ENCODE measurements around the gene PKNOX2. TPM values are rescaled to one million over a fixed set of nuclear protein-coding genes. Genes with fewer than 3 reads are reported as not detected.

PKNOX2 gene
- total and polyA plus RNA-seq, 4 experiments from 2014 or later: not detected

DNA sequence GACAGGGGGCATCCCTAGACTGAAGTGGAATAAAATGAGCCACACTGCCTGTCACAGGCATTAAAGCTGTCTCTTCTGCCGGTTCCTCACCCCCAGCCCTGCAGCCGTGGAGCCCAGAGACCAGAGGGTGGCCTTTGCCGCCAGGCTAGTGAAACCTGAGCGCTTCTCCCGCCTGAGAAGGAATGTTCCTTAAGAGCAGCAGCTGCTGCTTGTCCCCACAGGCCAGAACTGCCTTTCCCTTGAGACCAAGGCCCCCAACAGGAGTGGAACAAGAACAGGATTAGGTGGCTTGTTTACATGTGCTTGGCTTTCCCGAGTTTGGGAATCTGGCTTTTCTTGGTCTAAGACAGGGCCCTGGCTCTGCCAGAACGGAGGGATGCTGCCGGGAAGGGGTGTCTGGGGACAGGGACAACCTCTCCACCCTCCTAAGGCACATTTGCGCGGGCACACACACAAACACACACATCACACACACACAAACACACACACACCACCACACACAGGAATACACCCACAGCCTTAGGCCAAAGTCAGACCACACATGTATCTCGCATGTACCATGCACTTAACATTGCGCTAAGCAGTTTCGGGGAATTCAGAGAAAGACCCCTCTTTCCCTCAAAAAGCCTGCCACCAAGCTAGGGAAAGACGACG lies 239.7 kb downstream of the PKNOX2 start:
- Mint-ChIP-seq H3K9me3 (peaks cover 0 to 3% (median 0%) of the 10 kb centered on the region in 8 donors), H3K36me3 (no peaks in the 10 kb centered on the region), H3K4me3 (peak overlapping the region in 2 of 8 donors; percentile 13 to 52), H3K4me1 (peaks cover 5 to 10% (median 8%) of the 10 kb centered on the region in 4 donors), H3K27ac (no peak overlapping the region), H3K27me3 (peaks cover 33 to 55% of the 10 kb centered on the region in 2 donors)
- DNase-seq: no peak
- Histone ChIP-seq H3K27me3 (ENCODE audit: insufficient read depth, low read length) (peaks cover 14% of the 10 kb centered on the region), H3K9me3 (ENCODE audit: control insufficient read depth in 1 of 2, low read length in 2 of 2) (no peaks in the 10 kb centered on the region), H3K4me1 (ENCODE audit: insufficient read depth, low read length) (peaks cover 6% of the 10 kb centered on the region), H3K4me3 (ENCODE audit: low read length in 2 of 2) (no peak overlapping the region), H3K36me3 (ENCODE audit: insufficient read depth, low read length) (no peaks in the 10 kb centered on the region), H3K27ac (ENCODE audit: low read depth, low read length) (no peak overlapping the region)
- CTCF ChIA-PET (ENCODE audit: partially characterized antibody): interaction anchor here (1.0 to 2.8 kb wide), 8 partner anchors 8 to 46 kb away, joined by 3 to 19 read pairs (median 4); no protein-coding TSS in a partner anchor
- intact Hi-C loops (cut with micrococcal nuclease): no loop called here
- POLR2A ChIA-PET (ENCODE audit: partially characterized antibody): no interaction called here

DNA sequence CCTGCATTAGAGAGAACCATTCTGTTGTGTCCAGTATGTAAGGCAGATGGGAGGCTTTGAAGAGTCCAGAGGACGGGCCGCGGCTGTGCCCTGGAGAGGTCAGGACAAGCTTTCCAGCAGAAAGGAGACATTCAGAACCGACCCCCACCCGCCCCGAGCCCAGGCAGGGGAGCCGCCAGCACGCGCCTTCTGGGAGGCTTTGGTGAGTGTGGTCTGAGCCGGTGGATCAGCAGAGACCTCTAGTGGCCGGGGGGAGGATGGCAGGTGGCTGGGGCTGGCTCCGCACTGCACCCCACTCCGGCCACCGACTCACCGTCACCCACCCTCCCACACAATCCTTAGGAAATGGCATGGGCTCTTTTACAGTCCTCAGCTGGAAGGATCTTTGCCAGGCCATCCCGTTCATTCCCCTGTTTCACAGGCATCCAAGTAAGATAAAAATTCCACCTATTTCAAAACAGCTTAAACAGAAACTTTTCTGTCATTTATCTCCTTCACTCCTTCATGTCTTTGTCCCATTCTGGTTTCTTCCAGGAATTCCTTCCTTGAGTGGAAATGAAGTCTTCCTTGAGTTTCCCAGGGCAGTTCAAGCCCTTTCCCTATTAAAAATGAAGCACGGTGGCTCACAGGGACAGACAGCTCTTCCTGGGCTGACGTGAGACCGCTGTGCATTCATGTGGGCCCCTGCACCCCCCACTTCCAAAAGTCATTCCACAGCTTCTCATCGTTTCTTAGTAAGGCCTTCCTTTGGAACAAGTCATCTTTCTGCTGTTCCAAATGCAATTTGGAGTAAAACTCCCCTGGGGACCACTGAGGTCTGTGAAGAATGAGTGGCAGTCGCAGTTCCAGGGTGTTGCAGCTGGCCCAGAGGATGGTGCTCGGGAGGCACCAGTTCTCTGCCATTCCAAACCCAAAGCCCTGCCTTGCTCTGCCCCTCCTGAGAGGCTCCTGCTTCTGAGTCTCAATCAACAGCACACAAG lies 240.6 kb downstream of the PKNOX2 start:
- intact Hi-C loops (cut with micrococcal nuclease): loop anchor here (1.0 kb wide), 1 partner anchor 443 kb away; no protein-coding TSS in a partner anchor
- POLR2A ChIA-PET (ENCODE audit: partially characterized antibody): no interaction called here
- H3K36me3 ChIP-seq (ENCODE audit: insufficient read depth, low read length): no peaks in the 10 kb centered on the region
- no peak overlapping the region for H3K27ac ChIP-seq (ENCODE audit: low read depth, low read length)
- H3K27me3 Mint-ChIP-seq: peaks cover 34 to 51% of the 10 kb centered on the region in 2 donors
- H3K27me3 ChIP-seq (ENCODE audit: insufficient read depth, low read length): peaks cover 14% of the 10 kb centered on the region
- peaks cover 3 to 10% (median 8%) of the 10 kb centered on the region in 4 donors for H3K4me1 Mint-ChIP-seq
- no peaks in the 10 kb centered on the region for H3K36me3 Mint-ChIP-seq
- H3K4me3 ChIP-seq (ENCODE audit: low read length in 2 of 2): no peak overlapping the region
- CTCF ChIA-PET (ENCODE audit: partially characterized antibody): interaction anchor here (0.7 to 2.8 kb wide), 12 partner anchors 9 to 314 kb away, joined by 3 to 19 read pairs (median 4); no protein-coding TSS in a partner anchor
- no peaks in the 10 kb centered on the region for H3K9me3 ChIP-seq (ENCODE audit: control insufficient read depth in 1 of 2, low read length in 2 of 2)
- peak in 4 of 5 donors; percentile 42 to 53 (median 48) for DNase-seq
- H3K27ac Mint-ChIP-seq: no peak overlapping the region
- peak overlapping the region in 4 of 8 donors; percentile 4 to 52 (median 18) for H3K4me3 Mint-ChIP-seq
- peaks cover 6% of the 10 kb centered on the region for H3K4me1 ChIP-seq (ENCODE audit: insufficient read depth, low read length)
- peaks cover 0 to 3% (median 0%) of the 10 kb centered on the region in 8 donors for H3K9me3 Mint-ChIP-seq

DNA sequence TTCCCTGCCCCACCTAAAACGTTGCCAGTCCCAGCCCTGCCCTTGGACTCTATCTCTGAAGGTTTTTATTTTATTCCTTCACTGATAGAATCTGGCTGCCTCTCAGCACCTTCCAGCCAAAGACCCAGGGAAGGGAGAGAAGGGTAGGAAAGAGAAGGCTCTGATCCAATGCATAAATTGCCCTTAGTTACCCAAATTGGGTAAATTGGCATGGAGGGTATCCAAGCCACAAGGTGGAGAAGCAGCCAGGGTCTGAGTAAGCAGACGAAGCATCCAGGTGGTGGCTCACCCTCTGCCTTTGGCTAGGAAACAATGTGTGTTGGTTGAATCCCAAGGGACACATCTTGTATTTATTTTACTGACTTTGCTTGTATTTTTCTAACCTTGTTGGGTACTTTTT lies 242.5 kb downstream of the PKNOX2 start:
- Mint-ChIP-seq H3K36me3 (no peaks in the 10 kb centered on the region), H3K27ac (no peak overlapping the region), H3K4me3 (no peak overlapping the region), H3K27me3 (peaks cover 30 to 39% of the 10 kb centered on the region in 2 donors), H3K9me3 (peaks cover 0 to 3% (median 0%) of the 10 kb centered on the region in 8 donors), H3K4me1 (peaks cover 3 to 10% (median 8%) of the 10 kb centered on the region in 4 donors)
- intact Hi-C loops (cut with micrococcal nuclease): no loop called here
- Histone ChIP-seq H3K27me3 (ENCODE audit: insufficient read depth, low read length) (peaks cover 14% of the 10 kb centered on the region), H3K9me3 (ENCODE audit: control insufficient read depth in 1 of 2, low read length in 2 of 2) (no peaks in the 10 kb centered on the region), H3K4me1 (ENCODE audit: insufficient read depth, low read length) (peaks cover 6% of the 10 kb centered on the region), H3K4me3 (ENCODE audit: low read length in 2 of 2) (no peak overlapping the region), H3K27ac (ENCODE audit: low read depth, low read length) (no peak overlapping the region), H3K36me3 (ENCODE audit: insufficient read depth, low read length) (no peaks in the 10 kb centered on the region)
- CTCF ChIA-PET (ENCODE audit: partially characterized antibody): interaction anchor here (1.8 kb wide), 1 partner anchor 16 kb away, joined by 5 read pairs; no protein-coding TSS in a partner anchor
- DNase-seq: no peak
- POLR2A ChIA-PET (ENCODE audit: partially characterized antibody): no interaction called here

DNA sequence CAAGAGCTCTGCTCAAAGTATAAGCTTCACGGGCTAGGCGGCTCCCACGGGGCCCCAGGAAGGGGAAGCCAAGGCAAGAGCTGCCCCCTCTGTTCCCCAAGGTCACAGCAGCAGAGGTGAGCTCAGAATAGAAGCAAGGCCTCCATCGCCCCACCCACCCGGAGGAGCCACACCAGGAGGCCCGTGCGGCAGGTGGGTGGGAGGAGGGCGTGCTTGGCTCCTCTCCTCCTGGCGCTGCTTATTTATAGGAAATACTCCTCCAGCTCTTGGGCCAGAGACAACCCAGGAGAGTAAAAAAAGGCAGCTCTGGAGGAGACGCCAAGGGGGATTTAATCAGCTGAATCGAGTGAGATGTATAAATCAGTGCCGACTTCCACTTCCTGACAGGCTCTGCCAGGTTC lies 243.8 kb downstream of the PKNOX2 start:
- H3K4me3 ChIP-seq (ENCODE audit: low read length in 2 of 2): no peak overlapping the region
- CTCF ChIA-PET (ENCODE audit: partially characterized antibody): interaction anchor here (0.7 to 1.8 kb wide), 2 partner anchors 15 to 35 kb away, joined by 3 to 5 read pairs; no protein-coding TSS in a partner anchor
- no peaks in the 10 kb centered on the region for H3K9me3 ChIP-seq (ENCODE audit: control insufficient read depth in 1 of 2, low read length in 2 of 2)
- no peaks in the 10 kb centered on the region for H3K36me3 ChIP-seq (ENCODE audit: insufficient read depth, low read length)
- Mint-ChIP-seq H3K27ac (no peak overlapping the region), H3K36me3 (no peaks in the 10 kb centered on the region), H3K27me3 (peaks cover 28 to 34% of the 10 kb centered on the region in 2 donors), H3K9me3 (peaks cover 0 to 3% (median 0%) of the 10 kb centered on the region in 8 donors), H3K4me1 (peaks cover 3 to 10% (median 8%) of the 10 kb centered on the region in 4 donors), H3K4me3 (no peak overlapping the region)
- H3K27me3 ChIP-seq (ENCODE audit: insufficient read depth, low read length): peaks cover 14% of the 10 kb centered on the region
- DNase-seq: no peak
- H3K27ac ChIP-seq (ENCODE audit: low read depth, low read length): no peak overlapping the region
- peaks cover 6% of the 10 kb centered on the region for H3K4me1 ChIP-seq (ENCODE audit: insufficient read depth, low read length)
- POLR2A ChIA-PET (ENCODE audit: partially characterized antibody): no interaction called here
- intact Hi-C loops (cut with micrococcal nuclease): no loop called here

DNA sequence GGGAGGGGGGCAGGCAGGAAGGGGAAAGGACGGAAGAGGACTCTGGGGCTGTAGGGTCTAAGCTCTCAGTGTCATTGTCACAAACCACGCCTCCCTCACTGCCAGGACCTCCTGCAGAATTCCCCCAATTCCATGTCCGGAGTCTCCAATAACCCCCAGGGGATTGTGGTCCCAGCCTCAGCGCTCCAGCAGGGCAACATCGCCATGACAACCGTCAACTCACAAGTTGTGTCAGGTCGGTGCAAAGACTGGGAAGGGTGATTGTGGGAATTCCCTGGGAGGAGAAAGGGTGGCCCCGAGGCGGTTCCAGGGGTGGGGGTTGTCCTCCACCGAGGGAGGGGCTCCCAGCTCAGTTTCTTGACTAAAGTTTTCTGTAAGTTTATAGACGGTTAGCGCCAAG lies 245.5 kb downstream of the PKNOX2 start:
- H3K27me3 Mint-ChIP-seq: peaks cover 18 to 24% of the 10 kb centered on the region in 2 donors
- ChIA-PET POLR2A (ENCODE audit: partially characterized antibody) (no interaction called here), CTCF (ENCODE audit: partially characterized antibody) (interaction anchor here (0.8 to 1.8 kb wide), 3 partner anchors 9 to 43 kb away, joined by 3 to 6 read pairs (median 4); no protein-coding TSS in a partner anchor)
- Histone ChIP-seq H3K4me1 (ENCODE audit: insufficient read depth, low read length) (peaks cover 1% of the 10 kb centered on the region), H3K36me3 (ENCODE audit: insufficient read depth, low read length) (no peaks in the 10 kb centered on the region), H3K27me3 (ENCODE audit: insufficient read depth, low read length) (peaks cover 5% of the 10 kb centered on the region), H3K9me3 (ENCODE audit: control insufficient read depth in 1 of 2, low read length in 2 of 2) (no peaks in the 10 kb centered on the region), H3K4me3 (ENCODE audit: low read length in 2 of 2) (no peak overlapping the region), H3K27ac (ENCODE audit: low read depth, low read length) (no peak overlapping the region)
- peaks cover 1 to 3% (median 2%) of the 10 kb centered on the region in 4 donors for H3K4me1 Mint-ChIP-seq
- DNase-seq: no peak
- no peak overlapping the region for H3K4me3 Mint-ChIP-seq
- no peaks in the 10 kb centered on the region for H3K9me3 Mint-ChIP-seq
- H3K27ac Mint-ChIP-seq: no peak overlapping the region
- H3K36me3 Mint-ChIP-seq: no peaks in the 10 kb centered on the region
- intact Hi-C loops (cut with micrococcal nuclease): no loop called here

DNA sequence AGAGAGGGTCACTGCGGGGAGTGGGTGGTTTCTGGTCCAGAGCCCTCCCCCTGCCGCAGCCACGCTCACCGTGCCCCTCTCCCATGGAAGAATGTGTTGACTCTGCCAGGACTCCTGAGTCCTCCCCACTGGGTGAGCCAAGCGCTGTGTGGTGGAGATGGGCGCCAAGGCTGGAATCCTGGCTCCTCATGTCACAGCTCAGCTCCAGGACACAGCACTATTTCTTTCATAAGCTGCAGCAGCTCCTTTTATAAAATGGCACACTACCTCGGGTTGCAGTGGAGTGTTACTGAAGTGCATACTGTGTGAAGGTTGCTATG lies 247.6 kb downstream of the PKNOX2 start:
- Mint-ChIP-seq H3K4me3 (no peak overlapping the region), H3K9me3 (no peaks in the 10 kb centered on the region), H3K27me3 (peaks cover 11 to 14% of the 10 kb centered on the region in 2 donors), H3K27ac (no peak overlapping the region), H3K4me1 (no peaks in the 10 kb centered on the region), H3K36me3 (no peaks in the 10 kb centered on the region)
- H3K27ac ChIP-seq (ENCODE audit: low read depth, low read length): no peak overlapping the region
- DNase-seq: no peak
- POLR2A ChIA-PET (ENCODE audit: partially characterized antibody): no interaction called here
- intact Hi-C loops (cut with micrococcal nuclease): no loop called here
- no peaks in the 10 kb centered on the region for H3K27me3 ChIP-seq (ENCODE audit: insufficient read depth, low read length)
- no peaks in the 10 kb centered on the region for H3K9me3 ChIP-seq (ENCODE audit: control insufficient read depth in 1 of 2, low read length in 2 of 2)
- CTCF ChIA-PET (ENCODE audit: partially characterized antibody): no interaction called here
- no peaks in the 10 kb centered on the region for H3K36me3 ChIP-seq (ENCODE audit: insufficient read depth, low read length)
- H3K4me1 ChIP-seq (ENCODE audit: insufficient read depth, low read length): no peaks in the 10 kb centered on the region
- H3K4me3 ChIP-seq (ENCODE audit: low read length in 2 of 2): no peak overlapping the region

DNA sequence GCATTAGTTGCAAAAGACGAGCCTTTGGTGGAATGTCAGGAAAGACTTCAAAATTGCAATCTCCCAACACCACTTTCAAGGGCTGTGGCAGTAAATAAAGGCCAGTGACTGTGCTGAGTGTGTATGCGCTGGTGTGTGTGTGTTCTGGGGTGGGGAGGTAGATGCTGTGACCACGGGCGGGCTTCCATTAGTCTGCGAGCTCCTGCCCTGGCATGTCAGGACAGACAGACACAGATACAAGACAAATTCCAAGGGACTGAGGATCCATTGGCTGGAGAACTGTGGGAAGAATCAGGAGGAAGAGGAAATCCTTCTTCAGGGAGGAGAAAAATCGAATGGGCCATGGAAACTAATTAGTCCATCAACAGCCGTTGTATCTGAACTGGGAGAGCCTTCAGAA lies 248.0 kb downstream of the PKNOX2 start:
- H3K4me3 ChIP-seq (ENCODE audit: low read length in 2 of 2): no peak overlapping the region
- Mint-ChIP-seq H3K9me3 (no peaks in the 10 kb centered on the region), H3K27ac (peak overlapping the region in 1 of 7 donors; percentile 59), H3K36me3 (no peaks in the 10 kb centered on the region), H3K4me1 (no peaks in the 10 kb centered on the region), H3K27me3 (peaks cover 8 to 12% of the 10 kb centered on the region in 2 donors), H3K4me3 (no peak overlapping the region)
- no peak for DNase-seq
- POLR2A ChIA-PET (ENCODE audit: partially characterized antibody): no interaction called here
- no peaks in the 10 kb centered on the region for H3K4me1 ChIP-seq (ENCODE audit: insufficient read depth, low read length)
- H3K27ac ChIP-seq (ENCODE audit: low read depth, low read length): no peak overlapping the region
- H3K27me3 ChIP-seq (ENCODE audit: insufficient read depth, low read length): no peaks in the 10 kb centered on the region
- CTCF ChIA-PET (ENCODE audit: partially characterized antibody): interaction anchor here (3.7 kb wide), 1 partner anchor 8 kb away, joined by 19 read pairs; no protein-coding TSS in a partner anchor
- H3K36me3 ChIP-seq (ENCODE audit: insufficient read depth, low read length): no peaks in the 10 kb centered on the region
- intact Hi-C loops (cut with micrococcal nuclease): no loop called here
- H3K9me3 ChIP-seq (ENCODE audit: control insufficient read depth in 1 of 2, low read length in 2 of 2): no peaks in the 10 kb centered on the region

Measured in CD4-positive, alpha-beta memory T cell (primary cell).